Erythroblast (primary cell): ENCODE measurements around the gene KLK5.

Experiments
- GATA1 ChIP-seq: IDR thresholded peaks from 2 replicates; pipeline ENCODE4 v1.6.1; 2011; ENCODE audit warnings: low read depth, mild to moderate bottlenecking, control low read depth, low read length, moderate library complexity
- POLR2A ChIP-seq: IDR thresholded peaks from 2 replicates; pipeline ENCODE4 v1.6.1; 2011; ENCODE audit warnings: mild to moderate bottlenecking, low read length

GRCh38 chr19:50899569-50899968, 53.3 kb downstream of the KLK5 start:
- no peak for TF ChIP-seq POLR2A
- TF ChIP-seq GATA1: no peak
